OCI-LY7 (cell line): ENCODE results near the gene COPS8.

Experiments
- EZH2phosphoT487 ChIP-seq: fragments of 200-600 bp; sonication (generic); IDR thresholded peaks from 2 replicates; pipeline ENCODE4 v1.6.1; 2018; ENCODE audit warnings: low read depth, borderline replicate concordance, mild to moderate bottlenecking, mixed run types, antibody characterized with exemption, low read length, moderate library complexity, mixed read lengths
- TF ChIP-seq, protein P1 (sequence below): fragments of 200-600 bp; sonication (generic); conservative IDR thresholded peaks from 2 replicates; pipeline ENCODE4 v1.5.1; 2014; ENCODE audit warnings: mild to moderate bottlenecking, antibody characterized with exemption, low read length, moderate library complexity, mixed read lengths

DNA sequence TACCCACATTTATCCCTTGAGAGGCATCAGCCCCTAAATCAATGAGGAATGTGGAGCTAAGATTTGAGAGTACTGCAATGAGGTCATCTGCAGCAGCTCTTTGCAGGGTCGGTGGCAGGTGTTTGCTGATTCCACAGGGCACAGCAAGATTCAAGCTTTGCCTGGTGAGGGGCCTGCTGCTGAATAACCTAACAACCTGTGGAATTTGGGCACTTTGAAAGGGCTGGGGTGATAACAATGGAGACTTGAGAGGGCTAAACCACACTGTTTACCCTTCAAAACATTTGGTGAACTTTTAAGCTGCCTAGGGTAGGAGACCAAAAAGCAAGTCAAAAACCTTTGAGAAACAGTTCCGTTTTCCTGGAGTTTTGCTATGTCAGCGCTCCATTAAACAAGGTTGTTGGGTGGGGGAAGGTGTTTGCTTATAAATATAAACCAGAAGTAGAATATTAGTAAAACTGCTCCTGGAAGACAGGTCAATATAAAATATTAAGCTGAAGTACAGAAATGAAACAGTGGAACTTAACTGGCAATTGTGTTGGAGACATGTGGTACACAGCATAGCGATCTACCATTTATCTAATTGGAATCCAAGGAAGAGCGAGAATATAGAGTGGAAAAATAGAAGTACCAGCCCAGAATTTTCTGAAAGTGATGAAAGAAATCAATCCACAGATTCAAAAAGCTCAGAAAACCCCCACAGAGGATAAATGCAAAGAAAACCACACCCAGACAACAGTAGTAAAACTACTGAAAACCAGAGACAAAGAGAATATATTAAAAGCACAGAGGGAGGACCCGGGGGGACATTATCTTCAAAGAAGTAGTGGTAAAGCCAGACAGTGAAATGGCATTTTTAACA, 15.7 kb downstream of the COPS8 start:
- TF ChIP-seq, protein P1, sequence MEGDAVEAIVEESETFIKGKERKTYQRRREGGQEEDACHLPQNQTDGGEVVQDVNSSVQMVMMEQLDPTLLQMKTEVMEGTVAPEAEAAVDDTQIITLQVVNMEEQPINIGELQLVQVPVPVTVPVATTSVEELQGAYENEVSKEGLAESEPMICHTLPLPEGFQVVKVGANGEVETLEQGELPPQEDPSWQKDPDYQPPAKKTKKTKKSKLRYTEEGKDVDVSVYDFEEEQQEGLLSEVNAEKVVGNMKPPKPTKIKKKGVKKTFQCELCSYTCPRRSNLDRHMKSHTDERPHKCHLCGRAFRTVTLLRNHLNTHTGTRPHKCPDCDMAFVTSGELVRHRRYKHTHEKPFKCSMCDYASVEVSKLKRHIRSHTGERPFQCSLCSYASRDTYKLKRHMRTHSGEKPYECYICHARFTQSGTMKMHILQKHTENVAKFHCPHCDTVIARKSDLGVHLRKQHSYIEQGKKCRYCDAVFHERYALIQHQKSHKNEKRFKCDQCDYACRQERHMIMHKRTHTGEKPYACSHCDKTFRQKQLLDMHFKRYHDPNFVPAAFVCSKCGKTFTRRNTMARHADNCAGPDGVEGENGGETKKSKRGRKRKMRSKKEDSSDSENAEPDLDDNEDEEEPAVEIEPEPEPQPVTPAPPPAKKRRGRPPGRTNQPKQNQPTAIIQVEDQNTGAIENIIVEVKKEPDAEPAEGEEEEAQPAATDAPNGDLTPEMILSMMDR: no peak
- no peak for TF ChIP-seq EZH2phosphoT487
